Lower leg skin (tissue), 4 donors: ENCODE data around the gene EYS. TPM values are rescaled to one million over a fixed set of nuclear protein-coding genes. Genes with fewer than 3 reads are reported as not detected.

ENCODE experiments used
- DNase-seq, 2 donors: peaks; one replicate each; pipeline ENCODE4 v3.0.0-alpha.2; 2019; ENCODE audit warnings: low spot score in 2 of 2
- H3K4me3 ChIP-seq: fragments of 200-600 bp; sonication (generic); 2 replicates; pipeline ENCODE4 v1.5.1; 2017; ENCODE audit warnings: mild to moderate bottlenecking, low read depth; ENCODE audit not compliant: poor library complexity, severe bottlenecking
- POLR2A ChIP-seq, 2 donors: fragments of 450-650 bp; IDR thresholded peaks; one replicate each; pipeline ENCODE4 v1.6.1; 2016 to 2017; ENCODE audit warnings: antibody characterized with exemption in 2 of 2, mild to moderate bottlenecking in 1 of 2, moderate library complexity in 1 of 2
- WGBS, 2 donors: methylation state at CpG; one replicate each; pipeline ENCODE4 v1.1.5; 2018; 5-methylcytosine and 5-hydroxymethylcytosine counted together
- intact Hi-C: fragments of 100-400 bp; cut with DNase I; formaldehyde crosslinking; loops from one replicate; pipeline ENCODE4 v1.15.0; 2023; ENCODE audit warnings: low total_unique reads
- total RNA-seq, 4 donors: library from RNA; depleted of rRNA; stranded (reverse); fragments of >200 nt; gene quantifications; one replicate each; pipeline ENCODE4 v1.1.0, GENCODE V29; 2016
- TF ChIP-seq, protein P1 (sequence below), 3 donors: fragments of 450-650 bp; IDR thresholded peaks; one replicate each; pipeline ENCODE4 v1.5.1; 2016; ENCODE audit warnings: antibody characterized with exemption in 3 of 3, mild to moderate bottlenecking in 3 of 3, moderate library complexity in 2 of 3

EYS gene
- total RNA-seq, 4 donors from 2014 or later, result 0.04 TPM; not detected in 3

GRCh38 chr6:63886341-63886740 is 1820.7 kb downstream of the EYS start:
- intact Hi-C loops, result no loop called here
- TF ChIP-seq POLR2A (IDR thresholded peaks at IDR 0.05), result no peak
- TF ChIP-seq, protein P1, sequence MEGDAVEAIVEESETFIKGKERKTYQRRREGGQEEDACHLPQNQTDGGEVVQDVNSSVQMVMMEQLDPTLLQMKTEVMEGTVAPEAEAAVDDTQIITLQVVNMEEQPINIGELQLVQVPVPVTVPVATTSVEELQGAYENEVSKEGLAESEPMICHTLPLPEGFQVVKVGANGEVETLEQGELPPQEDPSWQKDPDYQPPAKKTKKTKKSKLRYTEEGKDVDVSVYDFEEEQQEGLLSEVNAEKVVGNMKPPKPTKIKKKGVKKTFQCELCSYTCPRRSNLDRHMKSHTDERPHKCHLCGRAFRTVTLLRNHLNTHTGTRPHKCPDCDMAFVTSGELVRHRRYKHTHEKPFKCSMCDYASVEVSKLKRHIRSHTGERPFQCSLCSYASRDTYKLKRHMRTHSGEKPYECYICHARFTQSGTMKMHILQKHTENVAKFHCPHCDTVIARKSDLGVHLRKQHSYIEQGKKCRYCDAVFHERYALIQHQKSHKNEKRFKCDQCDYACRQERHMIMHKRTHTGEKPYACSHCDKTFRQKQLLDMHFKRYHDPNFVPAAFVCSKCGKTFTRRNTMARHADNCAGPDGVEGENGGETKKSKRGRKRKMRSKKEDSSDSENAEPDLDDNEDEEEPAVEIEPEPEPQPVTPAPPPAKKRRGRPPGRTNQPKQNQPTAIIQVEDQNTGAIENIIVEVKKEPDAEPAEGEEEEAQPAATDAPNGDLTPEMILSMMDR (IDR thresholded peaks at IDR 0.05), result no peak
- 44 to 50% methylated on average over 3 of the region's 3 CpGs for WGBS, 2 donors
- DNase-seq, result no peak
- H3K4me3 ChIP-seq, result no peak overlapping the region

DNA sequence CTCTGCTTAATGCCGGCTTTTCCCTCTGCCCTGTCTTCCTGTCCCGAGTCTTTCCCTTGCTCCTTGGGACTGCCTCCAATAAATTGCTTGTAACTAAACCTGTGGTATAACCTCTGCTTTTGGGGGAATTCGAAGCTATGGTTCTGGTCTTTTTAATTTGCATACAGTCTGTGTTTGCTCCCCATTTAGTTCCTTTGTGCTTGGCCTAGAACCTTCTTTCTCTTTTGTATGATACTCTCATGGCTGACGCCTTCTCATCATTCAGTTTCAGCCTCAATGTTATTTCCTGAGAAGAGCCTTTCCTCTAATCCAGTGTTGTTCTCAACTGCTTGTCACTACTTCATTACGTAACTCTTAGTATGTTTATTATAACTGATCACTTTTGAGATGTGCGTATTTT is 1823.4 kb downstream of the EYS start:
- no peak for DNase-seq
- 88 to 90% methylated on average over 6 of the region's 6 CpGs for WGBS, 2 donors
- intact Hi-C loops, result no loop called here
- H3K4me3 ChIP-seq, result no peak overlapping the region
- TF ChIP-seq POLR2A (IDR thresholded peaks at IDR 0.05), result no peak
- TF ChIP-seq, protein P1 (IDR thresholded peaks at IDR 0.05), result no peak

DNA sequence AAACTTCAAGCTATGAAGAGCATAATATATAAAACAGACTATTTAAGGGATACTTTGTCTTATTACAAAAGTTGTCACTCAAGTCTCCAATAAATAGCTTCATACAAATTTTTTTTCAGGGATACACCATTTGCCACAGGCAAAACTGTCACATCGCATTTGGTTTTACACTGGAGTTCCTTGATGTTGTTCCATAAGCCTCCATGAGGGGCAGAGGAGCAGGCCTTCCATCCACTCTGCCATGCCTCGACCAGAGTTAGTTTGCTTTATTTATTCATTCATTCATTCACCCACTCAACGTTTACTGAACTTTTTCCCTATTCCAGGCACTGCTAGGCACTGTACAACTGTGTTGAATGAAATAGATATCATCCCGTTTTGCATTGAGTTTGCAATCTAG is 1824.8 kb downstream of the EYS start:
- 49 to 53% methylated on average over 4 of the region's 4 CpGs for WGBS, 2 donors
- DNase-seq, result no peak
- no peak for TF ChIP-seq POLR2A (IDR thresholded peaks at IDR 0.05)
- TF ChIP-seq, protein P1 (IDR thresholded peaks at IDR 0.05), result no peak
- intact Hi-C loops, result no loop called here
- no peak overlapping the region for H3K4me3 ChIP-seq

DNA sequence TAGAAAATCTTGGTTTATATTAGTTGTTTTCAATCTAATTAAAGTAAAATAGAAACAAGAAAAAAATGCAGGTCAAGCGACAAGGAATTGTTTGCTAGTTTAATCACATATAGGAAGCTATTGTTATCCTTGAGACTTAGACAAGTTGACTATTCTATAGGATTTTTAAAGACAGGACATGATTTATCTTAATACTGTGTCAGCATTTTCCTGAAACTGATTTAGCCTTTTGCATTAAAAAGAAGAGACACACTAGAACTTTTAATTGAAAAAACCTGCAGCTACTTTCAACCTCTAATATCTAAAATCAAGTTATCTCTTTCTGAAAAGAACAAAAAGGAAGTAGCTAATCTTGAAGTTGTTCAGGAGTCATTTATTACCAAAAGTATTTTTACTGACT is 1825.2 kb downstream of the EYS start:
- H3K4me3 ChIP-seq, result no peak overlapping the region
- WGBS, 2 donors, result 80 to 83% methylated on average over 1 of the region's 1 CpG
- TF ChIP-seq POLR2A (IDR thresholded peaks at IDR 0.05), result no peak
- TF ChIP-seq, protein P1 (IDR thresholded peaks at IDR 0.05), result no peak
- no peak for DNase-seq
- intact Hi-C loops, result no loop called here

DNA sequence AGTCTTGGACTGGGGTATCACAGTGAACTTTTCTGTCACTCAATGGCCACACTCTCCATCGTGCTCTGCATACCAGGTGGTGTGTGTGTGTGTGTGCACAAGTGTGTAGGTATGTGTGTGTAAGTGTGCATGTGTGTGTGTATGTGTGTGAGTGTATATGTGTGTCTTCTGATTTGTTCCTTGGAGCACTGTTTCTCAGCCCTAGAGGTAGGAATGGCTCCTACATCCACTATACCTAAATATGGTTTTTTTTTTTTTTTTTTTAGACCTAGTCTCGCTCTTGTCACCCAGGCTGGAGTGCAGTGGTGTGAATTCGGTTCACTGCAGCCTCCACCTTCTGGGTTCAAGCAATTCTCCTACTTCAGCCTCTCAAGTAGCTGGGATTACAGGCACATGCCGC is 1834.8 kb downstream of the EYS start:
- DNase-seq, result no peak
- TF ChIP-seq POLR2A (IDR thresholded peaks at IDR 0.05), result no peak
- TF ChIP-seq, protein P1 (IDR thresholded peaks at IDR 0.05), result no peak
- intact Hi-C loops, result loop anchor here (10.0 kb wide), 1 partner anchor 1487 kb away; no protein-coding TSS in a partner anchor
- no peak overlapping the region for H3K4me3 ChIP-seq
- WGBS, 2 donors, result 88 to 92% methylated on average over 4 of the region's 4 CpGs

- WGBS, 2 donors, result 80 to 81% methylated on average over 3 of the region's 3 CpGs
- intact Hi-C loops, result no loop called here
- DNase-seq, result no peak
- TF ChIP-seq, protein P1 (IDR thresholded peaks at IDR 0.05), result no peak
- TF ChIP-seq POLR2A (IDR thresholded peaks at IDR 0.05), result no peak
- no peak overlapping the region for H3K4me3 ChIP-seq
Observed at GRCh38 chr6:63868351-63868750, 1838.7 kb downstream of the EYS start.
